ENCODE results near the gene PCK1. TPM values are rescaled to one million over a fixed set of nuclear protein-coding genes. Genes with fewer than 3 reads are reported as not detected.

Gene PCK1
- total RNA-seq, 1 experiment from 2014 or later: 0.21 TPM

GRCh38 chr20:57598491-57598890 lies 37.6 kb downstream of the PCK1 start:
- CTCF ChIA-PET: interaction anchor here (0.6 kb wide), 1 partner anchor 591 kb away, joined by 3 read pairs; no protein-coding TSS in a partner anchor
- POLR2A ChIA-PET: no interaction called here
- intact Hi-C loops (cut with micrococcal nuclease; ENCODE audit: unreplicated experiment) (no loop called here), in situ Hi-C loops (cut with HindIII; ENCODE audit: low pct_unique_long_range_greater_than_20kb, low sequenced_read_pairs) (no loop called here)
- no peaks in the 10 kb centered on the region for H3K36me3 ChIP-seq (ENCODE audit: control insufficient read depth, insufficient read depth, low read length)
- no TSS peak for BruUV-seq (replicated peaks)
- TF ChIP-seq CTCF (IDR thresholded peaks at IDR 0.05) (no peak), REST (IDR thresholded peaks at IDR 0.05; ENCODE audit: insufficient read depth in 1 of 2, low read depth in 2 of 2, low read length in 1 of 2) (no peak), SIN3A (IDR thresholded peaks at IDR 0.05; ENCODE audit: borderline replicate concordance, insufficient read depth, low read depth, low read length) (no peak), POLR2AphosphoS5 (IDR thresholded peaks at IDR 0.05; ENCODE audit: low read depth, low read length) (no peak), TCF7L2 (IDR thresholded peaks at IDR 0.05; ENCODE audit: low read depth, low read length) (no peak)
- H3K4me1 ChIP-seq (ENCODE audit: control insufficient read depth, insufficient read depth, low read length): no peaks in the 10 kb centered on the region; the same call in 1 of the 2 replicates
- H3K27me3 ChIP-seq (ENCODE audit: control insufficient read depth, insufficient read depth, low read length): no peaks in the 10 kb centered on the region
- ATAC-seq (no peak), DNase-seq (ENCODE audit: low read depth, low spot score) (no peak)
- H3K27ac ChIP-seq (ENCODE audit: low read length): no peak overlapping the region
- no peak overlapping the region for H3K4me3 ChIP-seq (ENCODE audit: low read depth in 2 of 2, low read length in 2 of 2)
- H3K9me3 ChIP-seq (ENCODE audit: control insufficient read depth, insufficient read depth, low read depth, low read length): no peaks in the 10 kb centered on the region

- DNase-seq (ENCODE audit: low read depth, low spot score) (no peak), ATAC-seq (no peak)
- no TSS peak for BruUV-seq (replicated peaks)
- TF ChIP-seq CTCF (IDR thresholded peaks at IDR 0.05): no peak
- no peak for TF ChIP-seq SIN3A (IDR thresholded peaks at IDR 0.05; ENCODE audit: borderline replicate concordance, insufficient read depth, low read depth, low read length)
- no peak for TF ChIP-seq POLR2AphosphoS5 (IDR thresholded peaks at IDR 0.05; ENCODE audit: low read depth, low read length)
- TF ChIP-seq REST (IDR thresholded peaks at IDR 0.05; ENCODE audit: insufficient read depth in 1 of 2, low read depth in 2 of 2, low read length in 1 of 2): no peak
- no peak for TF ChIP-seq TCF7L2 (IDR thresholded peaks at IDR 0.05; ENCODE audit: low read depth, low read length)
- ChIA-PET CTCF (interaction anchor here (0.6 kb wide), 3 partner anchors 87 to 583 kb away, joined by 3 to 9 read pairs (median 7); no protein-coding TSS in a partner anchor), POLR2A (interaction anchor here (0.6 kb wide), 1 partner anchor 480 kb away, joined by 7 read pairs; no protein-coding TSS in a partner anchor)
- no peak overlapping the region for H3K4me3 ChIP-seq (ENCODE audit: low read depth in 2 of 2, low read length in 2 of 2)
- intact Hi-C loops (cut with micrococcal nuclease; ENCODE audit: unreplicated experiment) (no loop called here), in situ Hi-C loops (cut with HindIII; ENCODE audit: low pct_unique_long_range_greater_than_20kb, low sequenced_read_pairs) (no loop called here)
- H3K4me1 ChIP-seq (ENCODE audit: control insufficient read depth, insufficient read depth, low read length): no peaks in the 10 kb centered on the region
- H3K9me3 ChIP-seq (ENCODE audit: control insufficient read depth, insufficient read depth, low read depth, low read length): no peaks in the 10 kb centered on the region
- H3K27me3 ChIP-seq (ENCODE audit: control insufficient read depth, insufficient read depth, low read length): no peaks in the 10 kb centered on the region
- H3K27ac ChIP-seq (ENCODE audit: low read length): no peak overlapping the region
- no peaks in the 10 kb centered on the region for H3K36me3 ChIP-seq (ENCODE audit: control insufficient read depth, insufficient read depth, low read length)
Observed at GRCh38 chr20:57600320-57601210, 39.7 kb downstream of the PCK1 start.

Measured in Panc1 (cell line).